ENCODE measurements around the gene RHOJ.
"Not testable (repeated sequence)": the region's sequence is repeated elsewhere in the genome, so short reads cannot be mapped to it uniquely, and the experiment has no call there.

Gene RHOJ

DNA sequence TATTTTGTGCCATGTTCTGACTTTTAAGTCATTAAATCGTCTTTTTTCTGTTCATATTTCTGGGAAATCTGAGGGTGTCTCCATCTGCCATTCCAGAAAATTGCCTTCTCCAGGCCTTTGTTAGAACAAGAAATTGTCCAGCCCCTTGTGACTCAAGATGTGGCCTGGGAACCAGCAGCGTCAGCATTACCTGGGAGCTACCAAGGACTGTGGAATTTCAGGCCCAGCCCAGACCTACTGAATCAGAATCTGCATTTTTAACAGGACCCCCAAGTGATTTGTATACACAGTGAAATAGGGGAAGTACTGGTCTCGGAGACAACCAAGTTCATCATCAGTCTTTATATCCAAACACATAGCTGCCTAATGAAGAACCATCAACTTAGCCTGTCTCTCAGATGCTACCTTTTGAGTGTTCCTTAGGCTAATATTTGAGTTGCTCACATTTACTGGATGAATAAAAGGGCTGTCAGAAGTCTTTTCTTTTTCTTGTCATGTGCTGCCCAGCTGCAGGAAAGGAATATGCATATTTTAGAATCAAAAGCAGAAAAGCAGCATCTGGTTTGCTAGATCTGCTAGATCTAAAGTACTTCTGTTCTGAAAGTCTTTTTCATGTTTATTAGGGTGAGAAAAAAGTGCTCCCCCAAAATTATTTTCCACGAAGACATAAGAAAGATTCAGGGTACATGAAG lies 93.3 kb downstream of the RHOJ start:
- no peak for DNase-seq (ENCODE audit: low spot score)

DNA sequence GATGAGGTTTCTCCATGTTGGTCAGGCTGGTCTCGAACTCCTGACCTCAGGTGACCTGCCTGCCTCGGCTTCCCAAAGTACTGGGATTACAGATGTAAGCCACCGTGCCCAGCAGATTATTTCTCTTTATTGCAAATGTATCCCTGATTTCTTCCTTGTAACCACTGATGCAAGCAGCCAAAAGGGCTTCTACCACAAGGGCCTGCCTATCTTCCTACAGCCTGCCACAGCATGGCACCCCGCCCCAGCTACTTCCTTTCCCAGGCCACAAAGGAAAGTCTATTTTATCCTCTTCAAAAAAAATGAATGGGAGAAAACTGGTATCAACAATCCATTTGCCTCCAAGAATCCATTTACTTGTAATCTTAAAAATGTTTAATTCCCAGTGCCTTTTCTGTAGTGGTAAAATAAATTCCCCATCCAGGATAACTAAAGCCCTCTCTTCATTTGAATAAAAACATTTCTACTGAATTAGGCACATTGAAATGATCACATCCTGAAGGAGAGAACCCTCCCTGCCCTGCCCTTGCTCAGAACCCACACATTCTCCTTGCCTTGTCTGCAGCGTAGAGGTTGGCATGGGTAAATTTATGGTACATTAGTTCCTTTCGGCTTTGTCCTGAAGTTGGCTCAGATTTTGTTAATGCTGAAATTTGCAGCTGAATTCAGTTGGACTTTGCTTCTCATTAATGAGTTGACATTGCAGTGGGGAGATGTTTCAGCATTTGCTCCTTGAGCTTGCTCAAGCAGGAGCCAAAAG lies 95.3 kb downstream of the RHOJ start:
- no peak for DNase-seq (ENCODE audit: low spot score)

DNA sequence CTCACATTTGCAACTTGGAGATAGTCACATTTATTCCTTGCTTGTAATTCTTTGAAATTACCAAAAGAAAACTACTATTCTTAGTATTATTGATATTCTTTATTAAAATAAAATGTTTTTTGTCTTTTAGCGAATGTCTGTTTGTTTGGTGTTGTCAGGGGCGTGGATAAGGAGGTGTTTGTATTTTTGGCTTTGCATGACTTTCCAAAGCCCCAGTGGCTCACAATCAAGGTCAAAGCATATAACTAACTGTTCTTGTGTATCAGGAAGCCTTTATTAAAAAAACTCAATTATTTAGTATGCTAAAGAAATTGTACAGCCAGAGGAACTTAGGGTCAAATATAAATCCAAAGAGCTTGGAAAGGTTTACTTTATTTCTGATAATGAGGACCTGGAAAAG lies 96.6 kb downstream of the RHOJ start:
- no peak for DNase-seq (ENCODE audit: low spot score)

DNA sequence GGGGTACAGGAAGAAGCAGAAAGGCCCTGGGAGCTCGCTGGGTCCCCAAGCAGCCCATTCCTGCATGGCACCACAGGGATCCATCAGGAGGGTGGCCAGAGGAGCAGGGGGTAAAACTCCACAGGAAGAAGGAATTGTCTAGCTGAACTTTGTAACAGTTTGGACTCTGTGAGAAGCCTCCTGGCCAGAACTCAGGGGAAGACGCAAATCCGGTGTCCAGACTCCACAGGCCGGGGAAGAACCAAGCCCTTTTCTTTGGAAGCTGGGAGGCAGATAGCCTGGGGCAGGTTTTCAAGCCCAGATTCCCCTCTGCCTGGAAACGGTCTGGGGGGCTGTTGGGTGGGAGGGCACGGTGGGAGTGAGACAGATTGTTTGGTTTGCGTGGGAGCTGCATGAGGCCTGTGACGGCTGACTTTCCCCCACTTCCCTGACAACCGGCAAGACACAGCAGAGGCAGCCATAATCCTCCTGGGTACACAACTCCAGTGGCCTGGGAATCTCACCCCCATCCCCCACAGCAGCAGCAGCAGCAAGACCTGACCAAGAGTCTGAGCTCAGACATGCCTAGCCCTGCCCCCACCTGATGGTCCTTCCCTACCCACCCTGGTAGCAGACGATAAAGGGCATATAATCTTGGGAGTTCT lies 97.8 kb downstream of the RHOJ start:
- DNase-seq (ENCODE audit: low spot score) = no peak

DNA sequence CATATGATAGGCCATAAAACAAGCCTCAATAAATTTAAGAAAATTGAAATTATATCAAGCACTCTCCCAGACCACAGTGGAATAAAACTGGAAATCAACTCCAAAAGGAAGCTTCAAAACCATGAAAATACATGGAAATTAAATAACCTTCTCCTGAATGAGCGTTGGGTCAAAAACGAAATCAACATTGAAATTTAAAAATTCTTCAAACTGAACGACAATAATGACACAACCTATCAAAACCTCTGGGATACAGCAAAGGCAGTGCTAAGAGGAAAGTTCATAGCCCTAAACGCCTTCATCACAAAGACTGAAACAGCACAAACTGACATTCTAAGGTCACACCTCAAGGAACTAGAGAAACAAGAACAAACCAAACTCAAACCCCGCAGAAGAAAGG lies 100.2 kb downstream of the RHOJ start:
- DNase-seq (ENCODE audit: low spot score) = not testable (repeated sequence)

DNA sequence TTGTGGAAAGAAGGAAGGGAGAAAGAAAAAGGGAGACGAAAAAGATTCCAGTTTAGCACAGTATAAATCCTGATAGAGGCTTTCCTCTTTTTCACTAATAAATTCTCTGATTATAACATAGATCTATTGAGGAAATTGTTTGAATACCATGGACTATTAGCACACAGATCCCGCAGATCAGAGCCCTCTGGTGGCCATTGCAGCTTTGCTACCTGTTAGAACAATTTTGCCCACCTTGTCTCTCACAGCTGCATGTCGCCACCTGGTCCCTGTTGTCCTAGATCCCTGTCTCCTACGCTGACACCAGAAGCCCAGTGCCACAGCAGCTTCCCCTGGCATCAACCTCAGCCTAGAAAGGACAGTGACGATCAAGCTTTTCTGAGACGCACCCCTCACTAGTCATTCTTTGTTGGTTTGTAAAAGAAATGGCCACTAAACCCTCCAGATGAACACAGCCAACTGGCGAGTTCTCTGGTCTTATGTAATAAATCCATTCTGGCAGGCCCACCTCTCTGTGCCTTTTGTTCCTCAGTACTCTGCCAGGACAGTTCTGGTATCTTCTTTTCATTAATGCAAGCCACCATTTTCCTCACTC lies 104.6 kb downstream of the RHOJ start:
- DNase-seq (ENCODE audit: low spot score) = peak; percentile 29

DNA sequence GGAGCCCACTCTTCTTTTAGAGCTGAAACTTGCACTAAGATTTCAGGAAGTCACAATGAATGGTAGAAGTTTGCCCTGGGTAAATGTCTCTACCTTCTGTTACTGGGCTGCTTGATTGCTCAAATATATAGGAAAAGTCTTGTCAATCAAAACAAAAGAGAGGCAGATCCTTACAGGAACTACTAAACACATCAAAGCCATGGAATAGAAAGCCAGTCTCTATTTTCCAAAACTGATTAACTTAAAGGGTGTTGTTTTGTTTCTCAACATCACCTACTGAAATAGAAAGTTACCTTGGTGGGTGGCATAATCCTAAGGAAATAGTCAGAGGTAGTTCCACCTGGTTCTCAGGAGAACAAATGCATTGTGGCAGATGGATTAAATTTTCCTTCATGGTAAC lies 114.6 kb downstream of the RHOJ start, which contains the start of gene GPHB5:
Gene GPHB5 (minus strand): TSS at position 101 of the 400 bp plus-strand sequence. CDS start 1,086 bp downstream, outside the sequence.
- DNase-seq (ENCODE audit: low spot score) = no peak

DNA sequence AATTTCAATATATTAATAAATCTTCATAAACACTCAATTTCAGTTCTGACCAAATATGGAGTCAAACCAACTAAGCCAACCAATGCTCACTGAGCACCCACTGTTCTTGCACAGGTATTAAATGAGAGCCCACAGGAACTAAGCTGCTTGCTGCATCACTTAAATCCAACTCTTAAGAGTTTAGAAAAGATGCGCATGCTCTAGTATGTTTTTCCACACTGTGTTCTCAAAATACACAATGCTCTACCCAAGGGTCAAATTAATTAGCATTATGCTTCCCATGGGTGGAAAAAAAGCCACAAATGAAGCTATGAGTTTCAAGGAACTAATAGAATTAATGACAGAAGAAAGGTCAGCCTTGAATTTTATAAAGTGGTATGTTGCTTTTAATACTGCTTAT lies 118.2 kb downstream of the RHOJ start:
- no peak for DNase-seq (ENCODE audit: low spot score)

DNA sequence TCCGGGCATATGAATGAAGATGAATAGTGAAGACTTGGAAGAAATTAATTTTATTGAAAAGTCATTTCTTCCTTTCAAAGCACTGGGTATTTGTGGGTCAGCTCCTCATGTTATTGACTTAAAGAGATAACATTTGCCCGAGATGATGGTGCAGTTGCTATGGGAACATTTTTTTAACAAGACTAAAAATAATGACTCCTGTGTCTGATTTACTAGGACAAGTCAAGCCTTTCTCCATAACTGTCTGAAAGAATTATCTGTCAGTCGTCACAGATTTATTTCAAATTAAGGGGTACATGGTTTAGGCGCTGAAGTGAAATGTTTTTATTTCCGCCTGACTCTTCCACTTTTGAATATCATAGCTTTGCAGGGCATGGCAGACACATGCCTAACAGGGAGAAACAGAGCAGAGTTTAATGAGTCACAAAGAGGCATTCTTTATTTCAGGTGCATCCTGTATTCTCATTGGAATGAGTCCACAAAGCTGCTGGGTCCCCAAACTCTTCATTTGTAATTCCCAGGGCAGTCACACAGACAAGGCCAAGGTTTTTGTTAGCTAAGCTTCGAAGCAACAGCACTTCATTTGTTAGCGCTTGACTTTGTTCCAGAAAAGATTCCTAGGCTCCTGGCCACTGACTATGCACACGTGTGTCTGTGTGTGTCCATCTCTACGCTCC lies 118.8 kb downstream of the RHOJ start:
- DNase-seq (ENCODE audit: low spot score) = no peak

DNA sequence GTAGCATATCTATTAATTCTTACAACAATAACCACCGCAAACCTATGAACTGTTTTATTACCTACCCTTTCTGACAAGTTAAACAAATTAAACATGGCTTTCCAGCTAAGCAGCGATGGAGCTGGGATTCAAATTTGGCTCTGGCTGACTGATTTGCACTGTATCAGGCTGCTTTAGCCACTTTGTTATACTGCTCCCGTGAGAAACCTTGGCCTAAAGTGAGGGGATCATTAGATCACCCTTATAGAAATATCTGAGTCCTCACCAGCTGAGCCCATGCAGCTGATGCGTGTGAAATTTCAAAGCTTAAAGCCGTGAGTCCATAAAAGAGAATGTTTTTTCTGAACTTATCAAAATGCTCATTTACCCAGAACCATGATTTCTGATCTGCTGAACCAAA lies 122.6 kb downstream of the RHOJ start:
- no peak for DNase-seq (ENCODE audit: low spot score)

DNA sequence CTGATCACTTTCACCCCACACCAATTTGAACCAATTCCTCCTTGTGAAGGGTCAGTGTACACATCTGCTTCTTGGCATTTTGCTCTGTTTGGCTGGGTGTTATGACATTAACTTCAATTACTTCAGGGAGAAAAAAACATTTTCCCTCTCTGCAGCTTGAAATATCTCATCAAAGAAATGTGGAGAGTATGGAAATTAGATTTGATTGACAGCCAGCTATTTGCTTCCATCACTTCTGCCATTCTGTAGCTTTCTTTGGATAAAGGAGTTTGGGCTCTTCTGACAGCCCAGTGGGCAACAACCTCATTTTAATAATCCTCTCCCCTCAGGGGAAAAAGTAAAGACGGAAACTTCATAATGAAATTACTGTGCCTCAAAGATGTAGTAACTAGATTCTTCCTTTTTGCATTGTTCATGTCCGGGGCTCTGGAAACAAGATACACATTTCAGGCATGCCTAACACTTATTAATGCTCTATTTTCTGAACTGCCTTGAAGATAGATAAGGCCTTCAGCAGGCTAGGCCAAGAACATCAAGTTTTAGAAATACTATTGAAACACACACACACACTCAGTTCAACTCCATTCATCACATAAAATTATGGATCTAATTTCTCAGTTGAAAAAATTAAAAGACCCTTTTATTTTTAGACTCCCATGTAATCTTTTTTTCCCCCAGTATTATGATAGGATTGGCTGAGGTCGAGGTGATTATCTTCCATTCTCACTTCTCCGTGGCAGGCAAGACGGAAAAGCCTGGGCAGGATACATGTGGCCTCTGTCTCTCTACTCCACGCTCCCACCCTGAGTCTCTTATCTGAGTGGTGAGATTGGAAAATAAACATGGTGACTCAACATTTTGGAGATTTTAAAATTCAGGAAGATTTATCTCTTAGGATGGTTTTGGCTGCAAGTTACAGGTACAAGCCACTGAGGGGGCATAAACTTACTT lies 124.8 kb downstream of the RHOJ start:
- no peak for DNase-seq (ENCODE audit: low spot score)

DNA sequence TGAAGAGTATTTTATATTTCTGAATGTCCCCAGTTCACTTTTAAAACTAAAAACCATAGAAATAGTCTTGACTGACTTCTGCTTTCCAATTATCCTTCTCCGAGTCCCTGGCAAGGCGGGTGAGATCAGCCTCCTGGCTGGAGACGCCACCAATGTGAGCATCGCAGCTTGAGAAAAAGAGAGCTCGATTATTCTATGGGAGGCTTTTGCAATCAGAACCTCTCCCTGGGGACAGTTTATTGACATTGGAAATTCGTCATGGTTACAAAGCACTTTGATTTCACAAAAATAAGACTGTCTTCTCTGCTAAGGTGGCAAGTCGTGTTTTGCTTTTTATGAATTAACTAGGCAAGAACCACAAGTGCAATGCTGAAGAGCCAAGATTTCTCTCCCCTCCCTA lies 138.1 kb downstream of the RHOJ start:
- no peak for DNase-seq (ENCODE audit: low spot score)
